Right forelimb (tissue), 1 donor: Measurements from ENCODE around the gene EEF2K.
"Not testable (repeated sequence)": the region's sequence is repeated elsewhere in the genome, so short reads cannot be mapped to it uniquely, and the experiment has no call there.

Experiments used
- DNase-seq: peaks from one replicate; pipeline ENCODE4 v3.0.0-alpha.2; 2018

Gene EEF2K

DNA sequence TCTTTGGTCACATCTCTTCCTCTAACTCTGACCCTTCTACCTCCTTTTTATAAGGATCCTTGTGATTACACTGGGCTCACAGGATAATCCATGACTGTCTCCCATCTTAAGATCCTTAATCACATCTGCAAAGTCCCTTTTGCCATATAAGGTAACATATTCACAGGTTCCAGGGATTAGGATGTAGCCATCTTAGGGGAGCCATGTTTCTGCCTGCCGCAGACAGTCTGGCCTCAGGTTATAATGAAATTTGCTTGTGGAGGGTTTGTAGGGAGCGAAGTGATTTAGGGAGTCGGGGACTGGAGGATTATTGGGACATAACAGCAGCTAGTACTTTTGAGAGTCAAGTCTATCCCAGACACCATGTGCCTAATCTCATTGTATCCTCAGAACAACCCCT is 7.7 kb downstream of the EEF2K start:
- DNase-seq: no peak

DNA sequence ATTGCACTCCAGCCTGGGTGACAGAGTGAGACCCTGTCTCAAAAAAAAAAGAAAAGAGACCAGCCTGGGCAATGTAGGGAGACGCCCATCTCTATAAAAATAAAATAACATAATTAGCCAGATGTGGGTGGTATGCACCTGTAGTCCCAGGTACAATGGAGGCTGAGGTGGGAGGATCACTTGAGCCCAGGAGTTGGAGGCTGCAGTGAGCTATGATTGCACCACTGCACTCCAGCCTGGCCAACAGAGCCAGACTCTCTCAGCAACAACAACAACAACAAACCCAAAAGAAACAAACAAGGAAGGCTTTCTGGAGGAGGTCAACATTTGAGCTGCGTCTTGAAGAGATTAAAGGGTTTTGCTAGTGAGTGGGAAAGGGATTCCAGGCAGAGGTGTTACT is 8.3 kb downstream of the EEF2K start:
- DNase-seq: no peak

DNA sequence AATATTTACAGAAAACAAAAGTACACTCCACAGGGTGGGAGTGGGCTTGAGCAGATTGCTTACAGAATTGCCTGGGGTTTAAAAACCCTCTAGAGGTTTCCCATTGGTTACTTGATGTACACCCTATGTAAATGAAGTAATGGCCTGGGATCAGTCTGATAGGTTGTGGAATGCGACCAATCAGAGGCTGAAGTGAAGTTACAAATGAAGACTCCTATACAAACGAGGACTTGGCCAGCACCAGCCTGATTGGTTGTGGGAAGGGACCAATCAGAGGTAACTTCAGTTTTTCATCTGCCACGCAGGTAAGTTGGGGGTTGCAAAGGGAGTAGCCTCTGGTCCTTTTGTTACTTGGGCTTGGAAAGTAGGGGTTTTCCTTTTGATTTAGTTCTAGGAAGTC is 8.8 kb downstream of the EEF2K start:
- DNase-seq: no peak

DNA sequence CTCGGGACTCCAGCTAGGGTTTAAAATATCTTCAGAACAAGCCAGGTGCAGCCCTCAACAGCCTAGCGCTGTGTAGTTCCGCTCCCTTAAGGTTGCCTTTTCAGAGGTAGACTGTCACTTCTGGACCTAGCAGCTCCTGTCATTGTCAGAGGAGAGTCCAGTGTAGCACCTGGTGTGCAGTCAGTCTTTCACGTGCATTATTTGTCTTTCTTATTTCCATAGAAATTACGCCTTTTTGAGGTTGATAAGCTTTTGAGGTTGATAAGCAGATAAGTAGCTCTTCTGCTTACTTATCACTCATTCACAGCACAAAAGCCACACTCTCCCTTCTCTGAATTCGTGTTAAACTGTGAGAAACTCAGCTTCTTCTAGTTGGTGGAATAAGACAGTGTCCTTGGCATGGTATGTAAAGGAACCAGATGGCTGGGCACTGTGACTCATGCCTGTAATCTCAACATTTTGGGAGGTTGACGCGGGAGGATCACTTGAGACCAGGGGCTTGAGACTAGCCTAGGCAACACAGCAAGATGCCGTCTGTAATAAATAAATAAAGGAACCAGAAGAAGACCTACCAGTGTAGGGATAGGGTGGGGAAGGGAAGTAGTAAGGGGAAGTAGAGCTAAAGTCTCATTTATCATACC is 10.2 kb downstream of the EEF2K start:
- no peak for DNase-seq

DNA sequence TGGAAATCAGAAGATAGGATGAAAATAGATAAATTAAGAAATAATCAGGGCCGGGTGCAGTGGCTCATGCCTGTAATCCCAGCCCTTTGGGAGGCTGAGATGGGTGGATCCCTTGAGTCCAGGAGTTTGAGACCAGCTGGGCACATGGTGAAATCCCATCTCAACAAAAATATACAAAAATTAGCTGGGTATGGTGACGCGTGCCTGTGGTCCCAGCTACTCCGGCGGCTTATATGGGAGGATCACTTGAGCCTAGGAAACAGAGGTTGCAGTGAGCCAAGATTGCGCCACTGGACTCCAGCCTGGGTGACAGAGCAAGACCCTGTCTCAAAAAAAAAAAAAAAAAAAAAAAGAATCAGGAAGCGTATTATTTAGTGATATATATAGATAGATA is 10.8 kb downstream of the EEF2K start:
- not testable (repeated sequence) for DNase-seq

DNA sequence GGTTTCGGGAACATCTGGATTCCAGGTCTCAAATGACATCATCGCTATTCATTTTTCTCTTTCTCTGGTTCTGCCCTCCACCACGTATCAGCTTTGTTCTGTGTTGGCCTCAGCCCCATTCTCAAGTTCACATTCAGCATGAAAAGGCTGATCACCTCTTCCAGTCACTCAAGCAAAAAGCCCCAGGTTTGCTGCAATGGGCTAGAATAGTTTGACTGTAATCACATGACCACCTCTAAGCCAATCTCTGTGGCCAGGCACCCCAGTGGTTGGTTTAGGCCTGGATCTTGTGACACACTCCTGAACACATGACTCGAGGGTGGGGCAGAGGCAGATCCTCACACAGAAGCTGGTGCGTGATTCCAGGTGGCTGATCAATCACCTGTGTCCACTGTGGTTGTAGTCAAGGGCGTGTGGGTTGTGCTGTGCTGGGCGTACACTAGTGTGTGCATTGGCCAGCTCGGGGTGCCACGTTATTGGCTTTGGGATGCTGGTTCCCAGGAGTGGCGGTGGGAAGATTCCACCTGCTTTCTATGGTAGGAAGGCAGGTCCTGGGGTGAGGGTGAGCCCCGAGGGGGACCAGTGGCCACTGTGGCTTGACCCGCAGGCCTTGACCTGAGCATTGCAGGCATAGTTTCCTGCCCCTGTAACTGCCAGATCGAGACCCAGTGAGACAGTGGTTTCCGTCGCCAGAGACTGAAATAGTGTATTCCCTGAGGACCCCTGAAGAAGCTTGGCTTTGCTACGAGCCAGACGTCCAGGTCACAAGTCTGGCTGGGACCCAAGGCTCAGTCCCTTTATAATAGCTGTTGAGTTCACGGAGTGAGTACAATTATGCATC is 12.0 kb downstream of the EEF2K start:
- DNase-seq: no peak

DNA sequence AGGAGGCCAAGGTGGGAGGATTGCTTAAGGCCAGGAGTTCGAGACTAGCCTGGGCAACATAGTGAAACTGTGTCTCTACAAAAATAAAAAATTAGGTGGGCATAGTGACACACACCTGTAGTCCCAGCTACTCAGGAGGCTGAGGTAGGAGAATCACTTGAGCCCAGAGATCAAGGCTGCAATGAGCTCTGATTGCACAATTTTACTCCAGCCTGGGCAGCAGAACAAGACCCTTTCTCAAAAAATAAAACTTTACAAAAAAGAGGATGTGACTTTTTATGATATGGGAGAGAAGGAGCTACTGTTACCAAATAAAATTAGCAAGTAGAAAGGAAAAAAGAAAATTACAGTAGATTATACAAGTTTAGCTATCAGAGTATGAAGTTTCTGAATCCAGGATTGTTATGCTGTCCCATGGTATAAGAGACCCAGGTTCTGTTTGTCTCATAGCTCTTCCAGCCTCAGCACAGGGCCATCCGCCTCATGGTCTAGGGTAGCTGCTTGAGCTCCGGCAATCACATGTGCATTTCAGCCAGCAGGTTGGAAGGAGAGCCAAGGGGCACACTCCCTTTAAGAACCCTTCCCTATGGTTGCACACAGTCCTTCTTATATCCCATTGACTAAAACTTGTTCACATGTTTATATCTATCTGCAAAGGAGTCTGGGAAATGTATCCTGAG is 13.5 kb downstream of the EEF2K start:
- DNase-seq: no peak

DNA sequence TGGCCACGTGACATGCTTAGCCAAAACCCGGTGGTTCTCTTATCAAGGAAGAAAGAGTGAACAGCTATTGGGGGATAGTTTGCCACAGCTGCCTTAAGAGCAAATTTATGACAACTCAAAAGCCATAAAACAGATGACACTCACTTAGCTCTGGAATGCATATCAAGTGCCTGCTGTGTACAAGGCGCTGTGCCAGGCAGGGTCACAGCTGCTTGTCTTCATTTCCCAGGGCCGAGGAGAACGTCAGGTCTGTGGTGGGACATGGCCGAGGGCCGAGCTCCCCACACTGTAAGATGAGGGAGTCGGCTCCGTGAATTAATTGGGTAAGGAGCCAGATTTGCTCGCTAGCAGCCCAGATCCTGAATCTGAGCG is 14.0 kb downstream of the EEF2K start:
- DNase-seq: peak; percentile 81

DNA sequence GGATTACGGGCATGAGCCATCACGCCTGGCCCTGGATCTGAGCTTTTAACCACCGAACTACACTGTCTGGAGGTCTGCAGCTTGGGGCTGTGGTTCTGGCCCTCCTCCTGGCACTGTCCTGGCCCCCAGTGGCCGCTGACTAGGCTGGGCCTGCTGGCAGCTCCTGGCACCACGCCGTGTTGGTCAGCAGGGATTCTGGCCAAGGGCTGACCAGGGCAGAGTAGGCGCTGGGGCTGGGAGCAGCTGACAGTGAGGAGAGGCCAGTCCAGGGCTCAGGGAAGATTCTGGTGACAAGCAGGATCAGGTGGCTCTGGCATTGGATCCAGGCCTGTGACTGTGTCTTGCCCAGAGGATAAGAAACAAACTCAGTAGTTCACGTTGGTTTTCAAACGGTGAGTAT is 14.6 kb downstream of the EEF2K start:
- DNase-seq: no peak

DNA sequence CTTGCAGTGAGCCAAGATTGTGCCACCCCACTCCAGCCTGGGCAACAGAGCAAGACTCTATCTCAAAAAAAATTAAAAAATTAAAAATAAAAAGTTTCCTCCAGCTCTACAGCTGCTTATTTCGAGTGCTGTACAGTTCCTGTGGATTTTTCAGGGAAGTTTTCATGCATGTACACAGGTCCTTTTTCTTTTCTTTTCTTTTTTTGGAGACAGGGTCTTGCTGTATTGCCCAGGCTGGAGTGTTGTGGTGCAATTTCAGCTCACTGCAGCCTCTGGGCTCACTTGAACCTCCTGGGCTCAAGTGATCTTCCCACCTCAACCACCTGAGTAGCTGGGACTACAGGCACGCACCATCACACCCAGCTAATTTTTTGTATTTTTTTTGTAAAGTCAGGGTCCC is 15.9 kb downstream of the EEF2K start:
- no peak for DNase-seq

DNA sequence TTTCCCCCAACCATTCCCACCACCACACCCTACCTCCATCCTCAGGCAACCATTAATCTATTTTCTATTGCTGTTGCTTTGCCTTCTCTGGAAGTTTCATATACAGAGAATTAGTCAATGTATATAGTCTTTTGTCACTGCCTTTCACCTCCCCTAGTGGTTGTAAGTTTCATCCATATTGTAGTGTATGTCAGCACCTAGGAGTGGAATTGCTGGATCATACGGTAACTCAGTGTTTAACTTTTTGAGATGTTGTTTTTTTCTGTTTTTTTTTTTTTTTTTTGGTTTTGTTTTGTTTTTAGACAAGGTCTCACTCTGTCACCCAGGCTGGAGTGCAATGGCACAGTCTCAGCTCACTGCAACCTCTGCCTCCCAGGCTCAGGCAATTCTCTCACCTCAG is 16.9 kb downstream of the EEF2K start:
- DNase-seq: no peak

DNA sequence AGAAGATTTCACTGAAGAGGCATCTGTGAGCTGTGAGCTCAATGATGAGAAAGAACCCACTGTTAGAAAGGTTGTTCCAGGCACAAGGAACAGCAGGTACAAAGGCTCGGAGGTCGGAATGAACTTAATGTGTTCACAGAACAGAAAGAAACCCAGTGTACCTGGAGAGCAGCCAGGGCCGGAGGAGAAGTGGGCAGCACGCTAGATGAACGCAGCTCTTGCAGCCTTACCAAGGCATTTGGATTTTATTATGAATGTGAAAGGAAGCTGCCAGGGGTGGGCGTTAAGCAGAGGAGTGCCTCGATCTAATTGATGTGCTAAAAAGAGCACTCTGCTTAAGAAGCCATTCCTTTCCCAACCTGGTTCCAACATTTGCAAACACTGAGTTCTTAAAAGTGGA is 19.0 kb downstream of the EEF2K start:
- no peak for DNase-seq

DNA sequence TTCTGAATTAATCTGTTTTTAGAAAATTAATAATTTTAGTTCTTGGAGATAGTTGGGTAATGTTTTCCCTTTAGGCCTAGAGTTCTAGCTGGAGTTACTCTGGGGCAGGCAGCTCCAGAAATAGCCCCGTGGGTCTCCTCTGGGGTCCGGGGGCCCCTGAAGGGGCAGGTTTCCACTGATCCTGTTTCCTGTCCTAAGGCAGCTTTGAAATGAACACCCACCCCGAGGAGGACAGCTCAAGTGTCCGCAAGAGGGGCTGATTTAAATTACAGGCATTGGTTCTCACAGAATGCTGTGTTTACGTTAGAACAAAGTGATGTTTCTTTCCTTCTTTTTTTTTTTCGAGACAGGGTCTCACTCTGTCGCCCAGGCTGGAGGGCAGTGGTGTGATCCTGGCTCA is 23.8 kb downstream of the EEF2K start:
- DNase-seq: no peak

DNA sequence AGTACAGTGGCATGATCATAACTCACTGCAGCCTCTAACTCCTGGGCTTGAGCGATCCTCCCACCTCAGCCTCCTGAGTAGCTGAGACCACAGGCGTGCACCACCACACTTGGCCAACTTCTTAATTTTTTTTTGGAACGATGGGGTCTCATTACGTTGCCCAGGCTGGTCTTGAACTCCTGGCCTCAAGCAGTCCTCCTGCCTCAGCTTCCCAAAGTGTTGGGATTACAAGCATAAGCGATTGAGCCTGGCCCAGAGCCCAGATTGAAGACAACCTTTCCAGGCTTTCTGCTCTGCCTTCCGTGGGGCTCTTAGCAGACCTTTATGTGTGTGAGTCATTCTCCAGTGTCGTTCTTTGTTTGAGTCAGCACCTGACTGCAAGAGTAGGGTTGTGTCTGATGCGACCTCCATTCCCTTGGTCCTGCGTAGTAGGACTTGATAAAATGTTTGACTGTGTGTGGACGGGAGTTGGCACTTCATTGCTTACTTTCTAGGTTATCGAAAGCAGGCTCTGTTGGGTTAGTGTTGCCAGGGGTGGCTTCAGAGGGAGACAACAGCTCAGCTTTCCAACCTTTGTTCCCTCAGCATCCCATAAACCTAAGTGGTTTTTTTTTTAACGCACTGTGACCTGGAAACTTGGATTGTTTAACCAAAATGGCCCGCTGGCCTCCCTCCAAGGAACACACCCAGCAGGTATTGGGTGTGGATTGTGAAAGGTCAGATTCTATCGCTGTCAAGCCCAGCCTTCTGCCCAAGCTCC is 26.4 kb downstream of the EEF2K start:
- DNase-seq: no peak

DNA sequence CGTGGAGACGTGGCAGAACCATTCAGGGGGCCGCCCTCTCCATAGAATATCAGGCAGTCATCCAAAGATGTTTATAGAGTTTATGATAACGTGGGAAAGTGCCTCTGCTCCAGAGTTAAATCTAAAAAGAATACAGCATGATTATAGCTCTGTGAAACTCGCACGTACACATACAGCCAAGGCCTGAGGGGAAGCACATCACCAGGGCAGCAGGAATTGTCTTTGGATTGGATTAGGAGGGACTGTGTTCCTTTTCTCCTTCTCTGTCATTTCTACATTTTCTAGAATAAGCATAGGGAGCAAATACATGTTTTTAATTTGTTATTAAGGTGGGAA is 26.9 kb downstream of the EEF2K start:
- no peak for DNase-seq

DNA sequence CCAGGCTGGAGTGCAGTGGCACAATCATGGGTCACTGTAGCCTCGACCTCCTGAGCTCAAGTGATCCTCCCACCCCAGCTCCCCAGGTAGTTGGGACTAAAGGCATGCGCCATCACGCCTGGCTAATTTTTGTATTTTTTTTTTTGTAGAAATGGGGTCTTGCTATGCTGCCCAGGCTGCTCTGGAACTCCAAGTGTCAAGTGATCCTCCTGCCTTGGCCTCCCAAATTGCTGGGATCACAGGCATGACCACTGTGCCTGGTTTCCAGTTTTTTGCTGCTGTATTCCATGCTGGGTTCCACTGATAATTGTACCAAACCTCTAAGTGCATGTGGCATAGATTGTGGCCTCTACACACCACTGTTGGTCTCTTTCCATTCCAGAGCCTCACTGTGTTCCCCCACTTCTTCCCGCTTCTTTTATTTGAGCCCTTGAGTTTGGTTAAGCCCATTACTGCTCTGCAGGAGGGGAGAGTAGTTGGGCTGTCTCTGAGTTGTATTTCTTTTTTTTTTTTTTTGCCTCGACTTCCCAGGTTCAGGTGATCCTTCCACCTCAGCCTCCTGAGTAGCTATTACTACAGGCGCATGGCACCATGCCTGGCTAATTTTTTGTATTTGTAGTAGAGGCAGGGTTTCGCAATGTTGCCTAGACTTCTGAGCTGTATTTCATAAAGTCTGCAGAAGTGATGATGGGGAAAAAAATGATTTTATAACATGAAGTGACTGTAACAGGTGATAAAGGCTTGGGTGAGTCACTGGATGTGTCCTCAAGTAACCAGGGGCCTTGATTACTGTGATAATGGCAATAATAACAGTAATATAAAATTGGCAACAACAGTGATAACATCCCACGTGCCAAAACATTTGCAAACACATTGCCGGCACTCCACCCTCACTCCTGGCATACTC is 30.0 kb downstream of the EEF2K start:
- no peak for DNase-seq

DNA sequence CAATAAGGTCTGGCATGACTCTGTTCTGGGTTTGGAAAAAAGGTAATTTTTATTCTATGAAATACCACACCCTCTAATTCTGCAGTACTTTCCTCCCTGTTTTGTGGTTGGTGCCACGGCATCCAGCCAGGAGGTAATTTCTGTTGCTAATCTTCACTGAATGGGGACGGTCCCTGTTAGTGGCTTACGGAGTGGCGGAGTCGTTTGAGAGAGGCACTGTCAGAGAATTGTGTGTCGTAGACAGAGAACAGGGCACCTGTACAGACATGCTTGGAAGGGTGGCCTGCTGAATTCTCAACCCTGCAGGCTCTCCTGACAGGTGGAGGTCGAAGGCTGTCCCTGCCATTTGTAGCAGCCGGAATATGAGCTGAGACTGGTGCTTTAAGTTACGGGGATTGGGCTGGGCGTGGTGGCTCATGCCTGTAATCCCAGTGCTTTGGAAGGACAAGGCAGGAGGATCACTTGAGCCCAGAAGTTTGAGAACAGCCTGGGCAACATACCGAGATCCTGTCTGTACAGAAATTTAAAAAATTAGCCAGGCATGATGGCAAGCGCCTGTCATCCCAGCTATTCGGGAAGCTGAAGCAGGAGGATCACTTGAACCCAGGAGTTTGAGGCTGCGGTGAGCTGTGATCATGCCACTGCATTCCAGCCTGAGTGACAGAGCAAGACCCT is 33.2 kb downstream of the EEF2K start:
- DNase-seq: no peak

DNA sequence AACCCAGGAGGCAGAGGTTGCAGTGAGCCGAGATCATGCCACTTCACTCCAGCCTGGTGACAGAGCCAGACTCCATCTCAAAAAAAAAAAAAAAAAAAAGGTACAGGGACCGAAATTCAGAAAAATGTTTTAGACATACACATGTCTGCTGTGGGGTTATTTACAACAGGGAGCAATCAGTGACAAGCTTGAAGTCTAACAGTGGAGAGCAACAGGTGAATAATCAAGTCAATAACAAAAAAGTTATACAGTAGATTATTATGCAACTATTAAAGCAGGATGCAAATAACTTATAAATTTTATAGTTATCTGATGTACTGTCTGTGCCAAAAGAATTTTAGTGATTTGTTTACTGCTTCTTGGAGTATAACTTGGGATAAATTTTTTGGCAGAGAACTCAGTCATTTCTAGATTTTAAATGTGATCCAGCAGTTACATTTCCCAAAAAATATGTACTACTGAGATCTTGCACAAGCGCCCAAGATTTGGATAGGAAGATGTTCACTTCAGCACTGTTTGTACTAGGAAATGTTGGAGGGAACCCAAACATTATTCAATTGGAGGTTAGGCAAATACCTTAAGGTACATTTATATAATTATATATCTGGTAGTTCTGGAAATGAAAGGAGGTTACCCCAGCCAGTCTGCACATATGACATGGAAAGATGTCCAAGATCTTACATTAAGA is 34.1 kb downstream of the EEF2K start:
- no peak for DNase-seq

DNA sequence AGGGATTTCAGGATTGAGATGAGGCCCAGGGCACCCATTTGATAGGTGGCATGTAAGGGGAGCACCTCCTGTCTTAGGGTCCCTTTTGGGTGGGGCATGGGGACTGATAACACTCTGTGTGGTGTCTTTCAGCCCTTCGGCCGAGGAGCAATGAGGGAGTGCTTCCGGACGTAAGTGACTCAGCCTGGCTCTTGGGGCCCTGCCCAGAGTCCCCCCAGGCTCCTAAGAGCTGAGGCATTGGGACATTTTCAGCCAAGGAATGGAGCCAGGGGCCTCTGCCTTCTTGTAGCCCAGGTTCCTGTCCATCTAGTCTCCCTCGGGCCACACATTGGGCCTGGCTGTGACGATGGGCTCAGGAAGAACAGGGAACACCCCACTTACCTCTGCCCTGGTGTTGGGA is 44.4 kb downstream of the EEF2K start:
- no peak for DNase-seq

DNA sequence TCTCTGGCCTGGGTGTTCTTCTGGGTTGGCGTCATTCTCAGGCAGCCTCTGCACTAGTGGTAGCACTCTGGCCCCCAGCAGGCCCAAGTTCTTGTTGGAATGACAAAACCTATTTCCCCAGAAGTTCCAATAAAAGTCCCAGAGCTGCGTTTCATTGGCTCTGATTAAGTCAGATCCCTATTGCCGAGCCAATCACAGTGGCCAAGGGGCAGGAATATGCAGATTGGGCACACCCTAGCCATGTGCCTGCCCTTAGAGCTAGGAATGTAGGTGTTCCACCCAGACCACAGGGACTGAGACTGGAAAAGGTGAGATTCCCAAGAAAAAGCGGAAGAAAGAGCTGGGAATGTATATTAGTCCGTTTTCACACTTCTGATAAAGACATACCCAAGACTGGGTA is 46.2 kb downstream of the EEF2K start:
- no peak for DNase-seq

DNA sequence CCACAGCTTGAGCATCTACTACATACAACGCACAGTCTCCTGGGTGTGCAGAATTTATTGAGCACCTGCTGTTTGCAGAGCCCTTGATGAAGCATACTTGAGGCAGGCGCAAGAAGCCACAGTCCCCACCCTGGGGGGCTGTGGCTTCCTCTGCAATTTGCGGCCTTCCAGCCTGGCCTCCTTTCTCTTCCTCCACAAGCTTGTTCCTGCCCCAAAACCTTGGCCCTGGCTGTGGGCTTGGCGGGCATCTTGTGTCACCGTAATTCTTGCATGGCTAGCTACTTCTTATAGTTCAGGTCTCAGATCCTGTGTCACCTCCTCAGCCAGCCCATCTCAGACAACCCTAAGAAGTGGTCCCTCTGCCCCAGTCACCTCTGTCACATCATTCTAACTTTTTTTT is 47.2 kb downstream of the EEF2K start:
- DNase-seq: no peak
